ENCODE data around the gene TSPAN9. TPM values are rescaled to one million over a fixed set of nuclear protein-coding genes. Genes with fewer than 3 reads are reported as not detected.

Gene TSPAN9
- total RNA-seq, 2 experiments from 2014 or later, result 0.07 TPM; not detected in 1

DNA sequence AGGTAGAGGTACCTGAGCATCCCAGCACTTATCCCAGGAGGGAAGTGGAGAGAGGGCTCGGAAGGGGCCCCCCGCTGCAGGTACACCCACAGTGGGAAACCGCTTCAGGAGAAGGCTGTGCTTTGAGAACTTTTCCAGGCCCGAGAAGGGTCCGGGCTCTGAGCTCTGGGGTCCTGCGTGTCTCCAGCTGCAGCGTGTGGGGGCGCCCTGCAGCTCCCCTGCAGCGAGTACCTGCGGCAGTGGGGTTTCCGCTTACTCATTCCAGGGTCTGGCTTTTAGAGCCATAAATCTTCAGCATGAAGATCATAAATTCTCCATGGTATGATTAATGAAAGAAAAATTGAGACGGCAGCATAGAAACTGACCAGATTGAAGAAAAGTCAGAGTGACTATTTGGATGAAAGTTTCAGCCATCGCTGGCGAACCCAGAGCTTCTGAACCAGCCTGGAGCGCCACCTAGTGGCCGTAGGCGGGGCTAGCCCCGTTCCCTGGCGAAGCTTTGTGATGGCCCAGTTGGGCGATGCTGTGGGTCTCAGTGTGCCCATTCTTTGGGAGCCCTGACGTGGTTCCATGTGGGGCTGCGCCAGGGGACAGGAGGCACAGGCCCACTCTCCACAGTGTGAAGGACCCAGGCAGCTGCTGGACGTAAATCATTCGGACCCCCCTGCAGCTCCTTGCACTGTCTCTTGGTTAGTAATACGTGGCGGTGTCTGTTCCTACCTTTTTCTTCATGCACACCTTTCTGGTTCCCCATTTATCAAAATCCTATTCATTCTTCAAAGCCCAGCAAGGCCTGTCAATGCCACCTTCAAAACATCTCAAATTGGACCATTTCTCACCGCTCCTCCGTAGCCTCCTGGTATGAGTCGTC is 198.2 kb downstream of the TSPAN9 start:
- no peaks in the 10 kb centered on the region for H3K36me3 Mint-ChIP-seq (ENCODE audit: low read depth)
- H3K4me1 Mint-ChIP-seq (ENCODE audit: low read depth), result peaks cover 3% of the 10 kb centered on the region
- ATAC-seq (peak; percentile 85), DNase-seq (peak; percentile 81)
- POLR2A ChIA-PET, result interaction anchor here (1.3 kb wide), 1 partner anchor 14 kb away, joined by 3 read pairs; no protein-coding TSS in a partner anchor
- H3K27me3 Mint-ChIP-seq, result peaks cover 5% of the 10 kb centered on the region
- intact Hi-C loops (cut with micrococcal nuclease), result loop anchor here (1.0 kb wide), 1 partner anchor 140 kb away; no protein-coding TSS in a partner anchor
- H3K4me3 Mint-ChIP-seq, result no peak overlapping the region
- no peak overlapping the region for H3K27ac Mint-ChIP-seq
- CTCF ChIA-PET, result interaction anchor here (0.6 to 5.3 kb wide), 53 partner anchors 9 to 692 kb away, joined by 3 to 71 read pairs (median 4); no protein-coding TSS in a partner anchor
- H3K9me3 Mint-ChIP-seq, result no peaks in the 10 kb centered on the region
- peak; percentile 95 for TF ChIP-seq CTCF (IDR thresholded peaks at IDR 0.05)

DNA sequence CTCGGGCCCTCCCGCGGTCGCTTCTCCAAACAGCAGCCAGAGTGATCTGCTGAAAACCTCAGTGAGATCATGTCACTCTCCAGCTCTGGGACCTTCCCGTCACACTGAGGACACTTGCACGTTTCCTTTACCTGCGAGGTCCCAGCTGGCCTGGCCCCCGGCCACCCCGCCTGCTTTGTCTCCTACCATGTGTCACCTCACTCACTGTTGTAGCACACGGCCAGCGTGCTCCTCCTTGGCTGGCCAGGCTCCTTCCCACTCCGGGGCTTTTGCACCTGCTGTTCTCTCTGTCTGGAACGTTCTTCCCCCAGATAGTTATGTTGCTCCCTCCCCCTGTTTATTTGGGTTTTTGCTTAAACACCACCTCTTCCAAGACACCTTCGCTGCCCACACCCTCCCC is 199.0 kb downstream of the TSPAN9 start:
- no peaks in the 10 kb centered on the region for H3K36me3 Mint-ChIP-seq (ENCODE audit: low read depth)
- no peak for TF ChIP-seq CTCF (IDR thresholded peaks at IDR 0.05)
- ATAC-seq (no peak), DNase-seq (no peak)
- no peaks in the 10 kb centered on the region for H3K9me3 Mint-ChIP-seq
- peaks cover 5% of the 10 kb centered on the region for H3K27me3 Mint-ChIP-seq
- intact Hi-C loops (cut with micrococcal nuclease), result no loop called here
- H3K4me1 Mint-ChIP-seq (ENCODE audit: low read depth), result peaks cover 3% of the 10 kb centered on the region
- ChIA-PET CTCF (interaction anchor here (1.0 to 5.3 kb wide), 11 partner anchors 13 to 203 kb away, joined by 4 to 71 read pairs (median 11); no protein-coding TSS in a partner anchor), POLR2A (interaction anchor here (1.3 kb wide), 1 partner anchor 13 kb away, joined by 3 read pairs; no protein-coding TSS in a partner anchor)
- no peak overlapping the region for H3K4me3 Mint-ChIP-seq
- H3K27ac Mint-ChIP-seq, result no peak overlapping the region

- no peak for TF ChIP-seq CTCF (IDR thresholded peaks at IDR 0.05)
- Mint-ChIP-seq H3K36me3 (ENCODE audit: low read depth) (no peaks in the 10 kb centered on the region), H3K27ac (no peak overlapping the region), H3K9me3 (no peaks in the 10 kb centered on the region), H3K27me3 (peaks cover 5% of the 10 kb centered on the region), H3K4me1 (ENCODE audit: low read depth) (peaks cover 3% of the 10 kb centered on the region), H3K4me3 (no peak overlapping the region)
- ChIA-PET POLR2A (no interaction called here), CTCF (interaction anchor here (1.2 to 5.3 kb wide), 4 partner anchors 23 to 204 kb away, joined by 3 to 71 read pairs (median 43); no protein-coding TSS in a partner anchor)
- intact Hi-C loops (cut with micrococcal nuclease), result no loop called here
- ATAC-seq (no peak), DNase-seq (no peak)
Observed at GRCh38 chr12:3277306-3277943, 200.2 kb downstream of the TSPAN9 start.

DNA sequence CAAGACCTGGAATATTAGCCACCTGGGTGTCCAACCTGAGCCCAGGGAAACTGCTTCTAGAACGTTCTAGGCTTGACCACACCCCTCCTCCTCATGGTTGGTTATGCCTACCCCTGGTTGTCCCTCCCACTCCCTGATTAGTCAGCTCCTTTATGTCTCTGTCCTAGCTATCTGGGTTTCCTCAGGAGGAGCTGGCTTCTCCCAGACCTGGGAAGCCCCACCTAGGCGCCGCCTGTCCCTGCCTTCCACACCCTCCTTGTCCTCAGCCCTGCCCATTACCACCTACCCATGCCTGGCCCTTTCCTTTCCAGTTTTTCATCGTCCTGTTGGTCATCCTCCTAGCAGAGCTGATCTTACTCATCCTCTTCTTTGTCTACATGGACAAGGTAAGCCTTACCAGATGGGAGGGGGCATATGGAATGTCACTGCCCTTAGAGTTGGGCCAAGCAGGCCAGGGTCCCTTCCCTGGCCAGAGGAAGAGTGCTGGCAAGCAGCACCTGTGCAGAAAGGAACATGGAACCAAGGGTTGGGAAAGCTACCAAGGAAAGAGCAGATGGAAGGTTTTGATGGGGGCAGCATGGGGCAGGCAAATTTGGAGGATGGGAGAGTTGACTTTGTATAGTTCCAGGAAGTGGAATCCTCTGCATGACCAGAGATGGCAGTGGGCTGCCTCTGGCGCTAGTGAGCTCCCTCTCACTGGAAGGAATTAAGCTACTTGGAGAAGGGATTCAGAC is 201.7 kb downstream of the TSPAN9 start:
- no peak for ATAC-seq
- Mint-ChIP-seq H3K36me3 (ENCODE audit: low read depth) (no peaks in the 10 kb centered on the region), H3K4me1 (ENCODE audit: low read depth) (peaks cover 3% of the 10 kb centered on the region), H3K27me3 (peaks cover 5% of the 10 kb centered on the region), H3K4me3 (no peak overlapping the region), H3K9me3 (no peaks in the 10 kb centered on the region), H3K27ac (no peak overlapping the region)
- no peak for TF ChIP-seq CTCF (IDR thresholded peaks at IDR 0.05)
- DNase-seq, result no peak
- intact Hi-C loops (cut with micrococcal nuclease), result no loop called here
- ChIA-PET CTCF (interaction anchor here (0.7 to 5.3 kb wide), 3 partner anchors 21 to 206 kb away, joined by 3 to 71 read pairs (median 22); no protein-coding TSS in a partner anchor), POLR2A (no interaction called here)
